ENCODE results near the gene PDXP. TPM values are rescaled to one million over a fixed set of nuclear protein-coding genes. Genes with fewer than 3 reads are reported as not detected.

The PDXP gene
- total RNA-seq, 1 donor from 2014 or later, result 23.9 TPM

DNA sequence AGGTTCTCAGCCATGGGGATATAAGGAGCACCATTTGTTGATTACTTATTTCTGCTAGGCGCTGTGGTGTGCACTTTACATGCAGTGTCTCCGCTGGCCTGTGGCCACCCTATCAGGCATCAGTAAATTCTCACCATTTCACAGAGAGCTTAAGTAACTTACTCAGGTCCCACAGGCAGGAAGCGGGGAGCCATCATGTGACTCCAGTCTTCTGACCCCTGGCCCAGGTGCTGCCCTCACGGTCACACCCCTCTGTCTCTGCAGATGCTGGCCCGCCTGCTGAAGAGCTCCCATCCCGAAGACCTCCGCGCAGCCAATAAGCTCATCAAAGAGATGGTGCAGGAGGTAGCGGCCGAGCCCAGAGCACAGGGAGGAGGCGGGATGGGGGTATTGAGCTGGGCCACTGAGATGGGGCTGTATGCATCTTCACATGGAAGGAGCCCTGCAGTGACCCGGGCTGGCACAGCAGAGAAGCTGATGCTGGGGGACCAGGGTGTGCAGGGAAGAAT is 37.1 kb upstream of the PDXP start:
- Histone ChIP-seq H3K9me3 (replicated peaks) (no peaks in the 10 kb centered on the region), H3K27ac (replicated peaks) (no peak overlapping the region), H3K36me3 (peaks cover 57% of the 10 kb centered on the region), H3K4me1 (peaks cover 20% of the 10 kb centered on the region), H3K4me3 (no peak overlapping the region), H3K27me3 (ENCODE audit: low read depth) (no peaks in the 10 kb centered on the region)
- DNase-seq, result no peak
- TF ChIP-seq, protein P1, sequence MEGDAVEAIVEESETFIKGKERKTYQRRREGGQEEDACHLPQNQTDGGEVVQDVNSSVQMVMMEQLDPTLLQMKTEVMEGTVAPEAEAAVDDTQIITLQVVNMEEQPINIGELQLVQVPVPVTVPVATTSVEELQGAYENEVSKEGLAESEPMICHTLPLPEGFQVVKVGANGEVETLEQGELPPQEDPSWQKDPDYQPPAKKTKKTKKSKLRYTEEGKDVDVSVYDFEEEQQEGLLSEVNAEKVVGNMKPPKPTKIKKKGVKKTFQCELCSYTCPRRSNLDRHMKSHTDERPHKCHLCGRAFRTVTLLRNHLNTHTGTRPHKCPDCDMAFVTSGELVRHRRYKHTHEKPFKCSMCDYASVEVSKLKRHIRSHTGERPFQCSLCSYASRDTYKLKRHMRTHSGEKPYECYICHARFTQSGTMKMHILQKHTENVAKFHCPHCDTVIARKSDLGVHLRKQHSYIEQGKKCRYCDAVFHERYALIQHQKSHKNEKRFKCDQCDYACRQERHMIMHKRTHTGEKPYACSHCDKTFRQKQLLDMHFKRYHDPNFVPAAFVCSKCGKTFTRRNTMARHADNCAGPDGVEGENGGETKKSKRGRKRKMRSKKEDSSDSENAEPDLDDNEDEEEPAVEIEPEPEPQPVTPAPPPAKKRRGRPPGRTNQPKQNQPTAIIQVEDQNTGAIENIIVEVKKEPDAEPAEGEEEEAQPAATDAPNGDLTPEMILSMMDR (IDR thresholded peaks at IDR 0.05; ENCODE audit: borderline replicate concordance), result no peak
- intact Hi-C loops (cut with micrococcal nuclease), result no loop called here

DNA sequence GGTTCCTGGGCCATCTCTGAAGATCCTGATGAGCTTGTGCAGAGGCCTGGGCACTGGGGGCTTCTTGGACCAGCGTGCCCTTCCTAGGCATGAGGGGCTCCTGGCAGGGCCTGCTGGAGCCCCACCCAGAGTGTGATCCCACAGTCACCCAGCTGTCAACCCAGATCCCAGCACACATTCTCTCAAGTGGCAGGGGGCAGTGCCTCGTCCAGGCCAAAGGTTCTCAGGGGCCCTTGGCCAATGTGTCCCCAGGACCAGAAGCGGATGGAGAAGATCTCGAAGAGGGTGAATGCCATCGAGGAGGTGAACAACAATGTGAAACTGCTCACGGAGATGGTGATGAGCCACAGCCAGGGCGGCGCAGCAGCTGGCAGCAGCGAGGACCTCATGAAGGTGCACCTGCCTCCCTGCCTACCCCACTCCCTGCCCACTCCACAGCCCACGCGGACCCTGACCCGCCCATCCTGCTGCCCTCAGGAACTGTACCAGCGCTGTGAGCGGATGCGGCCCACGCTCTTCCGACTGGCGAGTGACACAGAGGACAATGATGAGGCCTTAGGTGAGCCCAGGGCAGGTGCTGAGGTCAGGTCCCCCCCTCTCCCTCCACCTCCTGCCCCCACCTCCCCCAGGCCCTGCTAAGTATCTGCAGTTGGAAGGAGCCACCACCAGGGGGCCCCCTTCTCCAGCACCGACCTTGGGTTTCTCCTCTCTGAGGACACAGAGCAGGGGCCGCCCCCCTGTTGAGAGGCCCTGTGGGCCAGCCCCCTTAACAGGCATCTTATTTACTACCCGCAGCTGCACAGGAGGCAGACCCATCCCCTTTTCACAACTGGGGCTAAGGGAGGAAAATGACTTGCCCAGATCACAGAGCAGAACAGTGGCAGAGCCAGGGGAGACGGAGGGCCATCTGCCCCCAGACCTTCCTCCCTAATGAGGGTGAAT is 35.2 kb upstream of the PDXP start:
- Histone ChIP-seq H3K4me3 (no peak overlapping the region), H3K4me1 (peaks cover 37% of the 10 kb centered on the region), H3K36me3 (peaks cover 41% of the 10 kb centered on the region), H3K27me3 (ENCODE audit: low read depth) (no peaks in the 10 kb centered on the region), H3K9me3 (replicated peaks) (no peaks in the 10 kb centered on the region), H3K27ac (replicated peaks) (peak overlapping the region; percentile 36)
- intact Hi-C loops (cut with micrococcal nuclease), result no loop called here
- TF ChIP-seq, protein P1 (IDR thresholded peaks at IDR 0.05; ENCODE audit: borderline replicate concordance), result peak; percentile 86
- DNase-seq, result peak; percentile 66

DNA sequence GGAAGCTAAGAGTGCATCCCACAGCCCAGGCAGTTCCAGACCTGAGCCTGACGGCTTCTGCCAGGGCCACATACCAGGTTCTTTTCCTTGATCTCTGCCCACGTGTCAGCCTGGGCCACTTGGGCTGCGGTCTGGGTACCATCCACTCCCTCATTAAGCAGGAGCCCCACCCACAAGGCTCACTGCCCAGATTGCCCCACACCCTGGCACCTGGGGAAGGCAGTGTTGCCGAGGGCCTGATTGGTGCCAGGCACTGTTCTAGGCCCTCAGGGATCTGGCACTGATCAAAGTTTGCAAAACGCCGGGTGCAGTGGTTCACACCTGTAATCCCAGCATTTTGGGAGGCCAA is 34.5 kb upstream of the PDXP start:
- intact Hi-C loops (cut with micrococcal nuclease), result no loop called here
- H3K4me3 ChIP-seq, result no peak overlapping the region
- peaks cover 37% of the 10 kb centered on the region for H3K4me1 ChIP-seq
- H3K27me3 ChIP-seq (ENCODE audit: low read depth), result no peaks in the 10 kb centered on the region
- no peaks in the 10 kb centered on the region for H3K9me3 ChIP-seq (replicated peaks)
- peaks cover 38% of the 10 kb centered on the region for H3K36me3 ChIP-seq
- TF ChIP-seq, protein P1 (IDR thresholded peaks at IDR 0.05; ENCODE audit: borderline replicate concordance), result no peak
- no peak for DNase-seq
- peak overlapping the region; percentile 36 for H3K27ac ChIP-seq (replicated peaks)

DNA sequence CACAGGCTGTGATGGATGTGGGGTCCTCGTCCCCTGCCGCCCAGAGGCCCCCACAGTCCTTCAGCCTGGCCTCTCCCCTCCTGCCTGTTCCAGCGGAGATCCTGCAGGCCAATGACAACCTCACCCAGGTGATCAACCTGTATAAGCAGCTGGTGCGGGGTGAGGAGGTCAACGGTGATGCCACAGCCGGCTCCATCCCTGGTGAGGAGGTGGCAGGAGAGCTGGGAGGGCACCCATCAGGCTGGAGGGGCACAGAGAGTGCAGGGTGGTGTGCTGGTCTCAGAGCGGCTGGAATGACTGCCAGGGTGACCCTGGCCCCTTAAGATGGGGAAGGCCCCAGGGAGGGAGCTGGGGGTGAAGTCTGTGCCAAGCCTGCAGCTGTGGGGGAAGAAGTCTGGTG is 33.6 kb upstream of the PDXP start:
- H3K4me1 ChIP-seq, result peaks cover 37% of the 10 kb centered on the region
- peaks cover 39% of the 10 kb centered on the region for H3K36me3 ChIP-seq
- intact Hi-C loops (cut with micrococcal nuclease), result no loop called here
- no peak for DNase-seq
- no peaks in the 10 kb centered on the region for H3K27me3 ChIP-seq (ENCODE audit: low read depth)
- TF ChIP-seq, protein P1 (IDR thresholded peaks at IDR 0.05; ENCODE audit: borderline replicate concordance), result no peak
- no peak overlapping the region for H3K27ac ChIP-seq (replicated peaks)
- H3K4me3 ChIP-seq, result no peak overlapping the region
- no peaks in the 10 kb centered on the region for H3K9me3 ChIP-seq (replicated peaks)

DNA sequence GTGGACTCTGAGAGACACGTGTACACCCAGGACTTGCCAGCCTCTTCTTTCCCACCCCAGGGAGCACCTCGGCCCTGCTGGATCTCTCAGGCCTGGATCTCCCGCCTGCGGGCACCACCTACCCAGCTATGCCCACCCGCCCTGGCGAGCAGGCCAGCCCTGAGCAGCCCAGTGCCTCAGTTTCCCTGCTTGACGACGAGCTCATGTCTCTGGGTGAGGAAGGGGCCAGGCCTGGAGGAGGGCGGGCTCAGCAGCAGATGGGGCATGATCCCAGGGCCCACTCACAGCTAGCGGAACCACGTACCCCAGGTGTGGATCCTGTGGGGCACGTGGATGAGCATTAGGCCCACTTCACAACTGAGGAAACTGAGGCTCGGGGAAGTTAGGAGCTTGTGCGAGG is 32.8 kb upstream of the PDXP start:
- intact Hi-C loops (cut with micrococcal nuclease), result no loop called here
- Histone ChIP-seq H3K4me3 (no peak overlapping the region), H3K36me3 (peaks cover 44% of the 10 kb centered on the region), H3K9me3 (replicated peaks) (no peaks in the 10 kb centered on the region), H3K27me3 (ENCODE audit: low read depth) (no peaks in the 10 kb centered on the region), H3K4me1 (peaks cover 37% of the 10 kb centered on the region), H3K27ac (replicated peaks) (peak overlapping the region; percentile 64)
- TF ChIP-seq, protein P1 (IDR thresholded peaks at IDR 0.05; ENCODE audit: borderline replicate concordance), result no peak
- no peak for DNase-seq
